AG04450 (cell line): ENCODE measurements around the gene MMD. TPM values are rescaled to one million over a fixed set of nuclear protein-coding genes. Genes with fewer than 3 reads are reported as not detected.

Source experiments
- CTCF ChIA-PET: fragments of 300-600, 350-600 bp; formaldehyde crosslinking; extraction: SDS; loops from one replicate; lab custom pipeline; 2022; ENCODE audit warnings: antibody characterized with exemption, inconsistent platforms; lab: Charles Lee
- POLR2A ChIA-PET: fragments of 350-600 bp; formaldehyde crosslinking; extraction: SDS; loops from one replicate; lab custom pipeline; 2021; ENCODE audit warnings: antibody characterized with exemption, inconsistent platforms; lab: Yijun Ruan, JAX
- DNase-seq: peaks from one replicate; pipeline ENCODE4 v3.0.0-alpha.2; 2011; ENCODE audit warnings: low read depth, low spot score
- H3K27ac ChIP-seq: one replicate; pipeline ENCODE4 v1.5.1; 2012; ENCODE audit warnings: low read depth, low read length, control low read depth
- H3K27me3 ChIP-seq: one replicate; pipeline ENCODE4 v1.6.0; 2012; ENCODE audit warnings: low read length; ENCODE audit not compliant: control insufficient read depth, insufficient read depth
- H3K4me3 ChIP-seq: 2 replicates; pipeline ENCODE4 v1.5.1; 2011; ENCODE audit warnings: mild to moderate bottlenecking, low read depth, low read length, control low read depth
- H3K9me3 ChIP-seq: 2 replicates; pipeline ENCODE4 v1.5.1; 2012; ENCODE audit warnings: low read length; ENCODE audit not compliant: control insufficient read depth, insufficient read depth
- CTCF ChIP-seq: IDR thresholded peaks from 2 replicates; pipeline ENCODE4 v1.5.1; 2011; ENCODE audit warnings: low read depth, low read length, control low read depth, inconsistent platforms
- polyA plus RNA-seq: library from polyadenylated mRNA; depleted of rRNA; stranded (reverse); fragments of >200 nt; gene quantifications from 2 replicates; pipeline ENCODE4 v1.2.3, GENCODE V29; 2011

The MMD gene
- polyA plus RNA-seq, 1 experiment, result 41.6 TPM

- Histone ChIP-seq H3K27me3 (no peaks in the 10 kb centered on the region), H3K27ac (no peak overlapping the region), H3K9me3 (no peaks in the 10 kb centered on the region), H3K4me3 (no peak overlapping the region)
- TF ChIP-seq CTCF, result no peak
- ChIA-PET POLR2A (no interaction called here), CTCF (interaction anchor here (1.0 to 1.6 kb wide), 2 partner anchors 9 to 148 kb away, joined by 5 to 6 read pairs; no protein-coding TSS in a partner anchor)
- DNase-seq, result no peak
Observed at GRCh38 chr17:55366020-55366481, 55.6 kb downstream of the MMD start.

GRCh38 chr17:55363033-55363432, 58.6 kb downstream of the MMD start:
- Histone ChIP-seq H3K27me3 (no peaks in the 10 kb centered on the region), H3K9me3 (no peaks in the 10 kb centered on the region), H3K27ac (no peak overlapping the region), H3K4me3 (no peak overlapping the region)
- no peak for DNase-seq
- no peak for TF ChIP-seq CTCF
- ChIA-PET CTCF (interaction anchor here (0.9 to 1.0 kb wide), 2 partner anchors 15 to 151 kb away, joined by 3 to 4 read pairs; no protein-coding TSS in a partner anchor), POLR2A (no interaction called here)

- POLR2A ChIA-PET, result no interaction called here
- no peak for TF ChIP-seq CTCF
- DNase-seq, result no peak
Observed at GRCh38 chr17:55360971-55361370, 60.7 kb downstream of the MMD start.

GRCh38 chr17:55356434-55357328, 65.0 kb downstream of the MMD start:
- H3K27ac ChIP-seq, result no peak overlapping the region
- H3K4me3 ChIP-seq, result no peak overlapping the region
- peak; percentile 74 for TF ChIP-seq CTCF
- peaks cover 3% of the 10 kb centered on the region for H3K27me3 ChIP-seq
- no peaks in the 10 kb centered on the region for H3K9me3 ChIP-seq
- ChIA-PET POLR2A (no interaction called here), CTCF (interaction anchor here (0.6 to 5.7 kb wide), 24 partner anchors 9 to 371 kb away, joined by 3 to 60 read pairs (median 4); partner anchors contain the start of gene SMIM36)
- peak; percentile 13 for DNase-seq

More at GRCh38 chr17:55360971-55361370, 60.7 kb downstream of the MMD start:
- Histone ChIP-seq H3K27me3 (no peaks in the 10 kb centered on the region), H3K4me3 (no peak overlapping the region), H3K27ac (no peak overlapping the region), H3K9me3 (no peaks in the 10 kb centered on the region)
- CTCF ChIA-PET, result interaction anchor here (1.0 to 2.6 kb wide), 3 partner anchors 9 to 153 kb away, joined by 4 to 15 read pairs (median 5); no protein-coding TSS in a partner anchor

GRCh38 chr17:55354941-55355340, 66.7 kb downstream of the MMD start:
- no peaks in the 10 kb centered on the region for H3K9me3 ChIP-seq
- ChIA-PET CTCF (interaction anchor here (1.3 to 5.7 kb wide), 5 partner anchors 10 to 363 kb away, joined by 3 to 60 read pairs (median 6); partner anchors contain the start of gene SMIM36), POLR2A (no interaction called here)
- no peak for DNase-seq
- TF ChIP-seq CTCF, result no peak
- no peak overlapping the region for H3K27ac ChIP-seq
- no peak overlapping the region for H3K4me3 ChIP-seq
- H3K27me3 ChIP-seq, result peaks cover 6% of the 10 kb centered on the region
